ENCODE results near the gene CD82. TPM values are rescaled to one million over a fixed set of nuclear protein-coding genes. Genes with fewer than 3 reads are reported as not detected.
"Not testable (repeated sequence)": the region's sequence is repeated elsewhere in the genome, so short reads cannot be mapped to it uniquely, and the experiment has no call there.

Gene CD82
- total and polyA plus RNA-seq, 12 donors, result 2.3 to 53.4 (median 17.8) TPM

GRCh38 chr11:44557464-44557863 is 8.0 kb upstream of the CD82 start:
- Histone ChIP-seq H3K36me3 (replicated peaks in 1 of 2) (no peaks in the 10 kb centered on the region), H3K9me3 (replicated peaks in 1 of 3) (no peaks in the 10 kb centered on the region), H3K27me3 (no peaks in the 10 kb centered on the region), H3K4me1 (replicated peaks in 1 of 2) (peaks cover 0 to 12% of the 10 kb centered on the region in 2 donors), H3K27ac (peak overlapping the region in 3 of 5 donors; percentile 9 to 53 (median 33)), H3K4me3 (no peak overlapping the region)
- intact Hi-C loops (cut with DNase I), result loop anchor here (2.0 to 10.0 kb wide), 3 partner anchors 59 to 357 kb away; no protein-coding TSS in a partner anchor
- 75 to 87% (median 81%) methylated on average over 5 of the region's 5 CpGs for WGBS, 4 donors
- TF ChIP-seq CTCF (IDR thresholded peaks at IDR 0.05) (no peak), POLR2A (IDR thresholded peaks at IDR 0.05) (no peak)
- no peak for DNase-seq

GRCh38 chr11:44559207-44559939 is 6.1 kb upstream of the CD82 start:
- TF ChIP-seq POLR2A (IDR thresholded peaks at IDR 0.05) (no peak), CTCF (IDR thresholded peaks at IDR 0.05) (no peak)
- H3K36me3 ChIP-seq (replicated peaks in 1 of 2), result no peaks in the 10 kb centered on the region
- intact Hi-C loops (cut with DNase I), result loop anchor here (10.0 kb wide), 2 partner anchors 335 to 355 kb away; no protein-coding TSS in a partner anchor
- peaks cover 6 to 20% of the 10 kb centered on the region in 2 donors for H3K4me1 ChIP-seq (replicated peaks in 1 of 2)
- H3K9me3 ChIP-seq (replicated peaks in 1 of 3), result no peaks in the 10 kb centered on the region
- DNase-seq, result no peak
- no peak overlapping the region for H3K4me3 ChIP-seq
- H3K27ac ChIP-seq, result no peak overlapping the region
- 70 to 75% (median 70%) methylated on average over 9 of the region's 9 CpGs for WGBS, 4 donors
- no peaks in the 10 kb centered on the region for H3K27me3 ChIP-seq

- not testable (repeated sequence) for H3K27me3 ChIP-seq
- WGBS, 4 donors, result 92 to 95% (median 94%) methylated on average over 7 of the region's 7 CpGs
Observed at GRCh38 chr11:44559940-44560300, 5.5 kb upstream of the CD82 start.

GRCh38 chr11:44561275-44561805 is 4.1 kb upstream of the CD82 start:
- Histone ChIP-seq H3K4me3 (no peak overlapping the region), H3K27ac (no peak overlapping the region), H3K27me3 (no peaks in the 10 kb centered on the region), H3K4me1 (replicated peaks in 1 of 2) (peaks cover 16 to 30% of the 10 kb centered on the region in 2 donors), H3K36me3 (replicated peaks in 1 of 2) (no peaks in the 10 kb centered on the region), H3K9me3 (replicated peaks in 1 of 3) (no peaks in the 10 kb centered on the region)
- DNase-seq, result peak in 6 of 7 donors; percentile 43 to 68 (median 52)
- 69 to 76% (median 73%) methylated on average over 3 of the region's 3 CpGs for WGBS, 4 donors
- intact Hi-C loops (cut with DNase I), result loop anchor here in 1 of 2 donors (10.0 kb wide), 2 partner anchors 163 to 353 kb away; partner anchors contain the start of gene TSPAN18
- TF ChIP-seq POLR2A (IDR thresholded peaks at IDR 0.05), result no peak
- no peak for TF ChIP-seq CTCF (IDR thresholded peaks at IDR 0.05)

More at GRCh38 chr11:44559940-44560300, 5.5 kb upstream of the CD82 start:
- intact Hi-C loops (cut with DNase I), result loop anchor here (10.0 kb wide), 3 partner anchors 165 to 355 kb away; partner anchors contain the start of gene TSPAN18 (in 1 of the 2)
- not testable (repeated sequence) for H3K36me3 ChIP-seq (replicated peaks in 1 of 2); DNase-seq; H3K9me3 ChIP-seq (replicated peaks in 1 of 3); H3K27ac ChIP-seq; H3K4me3 ChIP-seq
- peaks cover 11 to 25% of the 10 kb centered on the region in 2 donors for H3K4me1 ChIP-seq (replicated peaks in 1 of 2)
